Thyroid gland (tissue), 4 donors: ENCODE results near the gene PLA2G6.

Source experiments
- POLR2A ChIP-seq, 2 donors: fragments of 450-650 bp; IDR thresholded peaks; one replicate each; pipeline ENCODE4 v1.6.1; 2017; ENCODE audit warnings: antibody characterized with exemption in 2 of 2, mild to moderate bottlenecking in 2 of 2, moderate library complexity in 1 of 2
- TF ChIP-seq, protein P1 (sequence below), 6 experiments: fragments of 200-600 bp in 3 of 6; fragments of 450-650 bp in 3 of 6; sonication (generic) in 3 of 6; IDR thresholded peaks; one replicate each; pipeline ENCODE4 v1.5.1; 2016 to 2019; ENCODE audit warnings: antibody characterized with exemption in 6 of 6, mild to moderate bottlenecking in 2 of 6, inconsistent platforms in 1 of 6, moderate library complexity in 1 of 6

DNA sequence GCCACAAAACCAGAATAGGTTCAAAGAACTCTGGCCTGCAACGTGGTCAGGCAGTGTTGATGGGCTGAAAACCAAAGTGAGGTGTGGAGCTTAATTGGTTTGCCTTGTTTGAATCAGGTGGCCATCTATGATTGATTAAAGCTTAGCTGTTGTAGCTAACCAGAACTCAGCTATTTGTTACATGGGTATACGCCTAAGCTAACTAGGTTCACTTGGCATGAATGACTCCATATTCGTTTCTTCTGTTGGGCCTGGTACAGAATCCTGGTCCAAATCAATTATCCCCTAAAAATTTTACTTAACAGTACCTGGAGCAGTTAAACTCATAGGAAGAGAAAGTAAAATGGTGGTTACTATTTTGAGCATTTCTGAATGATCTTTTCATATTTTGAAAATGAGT, 63.4 kb downstream of the PLA2G6 start:
- TF ChIP-seq, protein P1, sequence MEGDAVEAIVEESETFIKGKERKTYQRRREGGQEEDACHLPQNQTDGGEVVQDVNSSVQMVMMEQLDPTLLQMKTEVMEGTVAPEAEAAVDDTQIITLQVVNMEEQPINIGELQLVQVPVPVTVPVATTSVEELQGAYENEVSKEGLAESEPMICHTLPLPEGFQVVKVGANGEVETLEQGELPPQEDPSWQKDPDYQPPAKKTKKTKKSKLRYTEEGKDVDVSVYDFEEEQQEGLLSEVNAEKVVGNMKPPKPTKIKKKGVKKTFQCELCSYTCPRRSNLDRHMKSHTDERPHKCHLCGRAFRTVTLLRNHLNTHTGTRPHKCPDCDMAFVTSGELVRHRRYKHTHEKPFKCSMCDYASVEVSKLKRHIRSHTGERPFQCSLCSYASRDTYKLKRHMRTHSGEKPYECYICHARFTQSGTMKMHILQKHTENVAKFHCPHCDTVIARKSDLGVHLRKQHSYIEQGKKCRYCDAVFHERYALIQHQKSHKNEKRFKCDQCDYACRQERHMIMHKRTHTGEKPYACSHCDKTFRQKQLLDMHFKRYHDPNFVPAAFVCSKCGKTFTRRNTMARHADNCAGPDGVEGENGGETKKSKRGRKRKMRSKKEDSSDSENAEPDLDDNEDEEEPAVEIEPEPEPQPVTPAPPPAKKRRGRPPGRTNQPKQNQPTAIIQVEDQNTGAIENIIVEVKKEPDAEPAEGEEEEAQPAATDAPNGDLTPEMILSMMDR (IDR thresholded peaks at IDR 0.05), result no peak
- TF ChIP-seq POLR2A (IDR thresholded peaks at IDR 0.05), result no peak
